ENCODE results near the gene BEND2.

GRCh38 chrX:18136816-18137215 lies 83.9 kb downstream of the BEND2 start:
- TF ChIP-seq, protein P1, sequence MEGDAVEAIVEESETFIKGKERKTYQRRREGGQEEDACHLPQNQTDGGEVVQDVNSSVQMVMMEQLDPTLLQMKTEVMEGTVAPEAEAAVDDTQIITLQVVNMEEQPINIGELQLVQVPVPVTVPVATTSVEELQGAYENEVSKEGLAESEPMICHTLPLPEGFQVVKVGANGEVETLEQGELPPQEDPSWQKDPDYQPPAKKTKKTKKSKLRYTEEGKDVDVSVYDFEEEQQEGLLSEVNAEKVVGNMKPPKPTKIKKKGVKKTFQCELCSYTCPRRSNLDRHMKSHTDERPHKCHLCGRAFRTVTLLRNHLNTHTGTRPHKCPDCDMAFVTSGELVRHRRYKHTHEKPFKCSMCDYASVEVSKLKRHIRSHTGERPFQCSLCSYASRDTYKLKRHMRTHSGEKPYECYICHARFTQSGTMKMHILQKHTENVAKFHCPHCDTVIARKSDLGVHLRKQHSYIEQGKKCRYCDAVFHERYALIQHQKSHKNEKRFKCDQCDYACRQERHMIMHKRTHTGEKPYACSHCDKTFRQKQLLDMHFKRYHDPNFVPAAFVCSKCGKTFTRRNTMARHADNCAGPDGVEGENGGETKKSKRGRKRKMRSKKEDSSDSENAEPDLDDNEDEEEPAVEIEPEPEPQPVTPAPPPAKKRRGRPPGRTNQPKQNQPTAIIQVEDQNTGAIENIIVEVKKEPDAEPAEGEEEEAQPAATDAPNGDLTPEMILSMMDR (conservative IDR thresholded peaks at IDR 0.05) = no peak
- no peak for TF ChIP-seq EZH2 (IDR thresholded peaks at IDR 0.05; ENCODE audit: low read depth)

All from PC-9 (cell line).